ENCODE results near the gene UNC13A.
A peak's percentile ranks its signal among the peaks of the same experiment; 100 is the strongest.
"Not testable (repeated sequence)": the region's sequence is repeated elsewhere in the genome, so short reads cannot be mapped to it uniquely, and the experiment has no call there.

Gene UNC13A

DNA sequence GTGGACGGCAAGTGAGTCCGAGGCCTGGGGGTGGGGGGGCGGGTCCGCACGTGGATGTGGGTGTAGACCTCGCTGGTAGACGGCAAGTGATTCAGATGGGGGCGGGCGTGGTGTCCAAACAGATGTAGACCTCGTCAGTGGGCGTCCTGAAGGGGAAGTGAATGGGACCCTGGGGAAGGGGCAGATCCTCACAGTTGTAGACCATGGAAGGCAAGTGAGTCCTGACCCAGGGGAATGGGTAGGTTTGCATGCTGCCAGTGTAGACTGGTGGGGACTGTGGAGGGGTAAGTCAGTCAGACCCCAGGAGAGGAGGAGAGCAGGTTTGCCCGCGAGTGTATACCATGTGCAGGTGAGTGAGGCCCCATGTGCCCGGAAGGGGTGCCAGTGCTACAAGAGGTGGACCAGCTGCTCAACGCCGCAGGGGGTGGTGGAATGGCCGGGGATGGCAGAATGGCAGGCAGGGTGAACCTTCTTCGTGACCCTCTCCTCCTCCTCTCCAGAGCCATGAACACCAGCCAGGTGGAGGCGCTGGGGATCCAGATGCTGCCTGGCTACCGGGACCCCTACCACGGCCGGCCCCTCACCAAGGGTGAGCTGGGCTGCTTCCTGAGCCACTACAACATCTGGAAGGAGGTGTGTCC lies 110.6 kb downstream of the UNC13A start:
- no peak for DNase-seq (ENCODE audit: extremely low spot score, insufficient read length, low read depth)
- FAIRE-seq = no peak

DNA sequence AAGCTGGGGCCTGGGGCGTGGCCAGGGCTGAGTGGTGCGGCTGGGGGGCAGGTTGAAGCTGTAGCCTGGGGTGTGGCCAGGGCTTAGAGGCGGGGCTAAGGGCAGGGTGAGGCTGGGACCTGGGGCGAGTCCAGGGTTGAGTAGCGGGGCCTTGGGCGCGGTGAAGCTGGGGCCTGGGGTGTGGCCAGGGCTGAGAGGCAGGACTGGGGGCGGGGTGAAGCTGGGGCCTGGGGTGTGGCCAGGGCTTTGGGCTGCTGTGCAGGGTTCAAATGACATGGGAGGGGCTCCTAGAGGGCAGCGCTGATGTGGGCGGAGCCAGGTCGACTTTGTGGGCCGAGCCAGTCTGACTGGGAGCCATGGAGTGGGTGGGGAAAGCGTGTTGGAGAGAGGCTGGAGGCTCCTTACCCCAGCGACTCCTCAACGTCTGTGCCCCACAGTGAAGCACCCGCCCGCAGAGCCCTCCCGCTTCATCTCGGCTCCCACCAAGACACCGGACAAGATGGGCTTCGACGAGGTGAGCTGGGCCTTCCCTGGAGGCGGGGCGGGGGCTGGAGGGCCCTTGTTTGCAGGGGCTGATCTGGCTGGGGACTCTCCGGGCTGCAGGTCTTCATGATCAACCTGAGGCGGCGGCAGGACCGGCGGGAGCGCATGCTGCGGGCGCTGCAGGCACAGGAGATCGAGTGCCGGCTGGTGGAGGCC lies 111.2 kb downstream of the UNC13A start:
- no peak for FAIRE-seq
- DNase-seq (ENCODE audit: extremely low spot score, insufficient read length, low read depth) = no peak

DNA sequence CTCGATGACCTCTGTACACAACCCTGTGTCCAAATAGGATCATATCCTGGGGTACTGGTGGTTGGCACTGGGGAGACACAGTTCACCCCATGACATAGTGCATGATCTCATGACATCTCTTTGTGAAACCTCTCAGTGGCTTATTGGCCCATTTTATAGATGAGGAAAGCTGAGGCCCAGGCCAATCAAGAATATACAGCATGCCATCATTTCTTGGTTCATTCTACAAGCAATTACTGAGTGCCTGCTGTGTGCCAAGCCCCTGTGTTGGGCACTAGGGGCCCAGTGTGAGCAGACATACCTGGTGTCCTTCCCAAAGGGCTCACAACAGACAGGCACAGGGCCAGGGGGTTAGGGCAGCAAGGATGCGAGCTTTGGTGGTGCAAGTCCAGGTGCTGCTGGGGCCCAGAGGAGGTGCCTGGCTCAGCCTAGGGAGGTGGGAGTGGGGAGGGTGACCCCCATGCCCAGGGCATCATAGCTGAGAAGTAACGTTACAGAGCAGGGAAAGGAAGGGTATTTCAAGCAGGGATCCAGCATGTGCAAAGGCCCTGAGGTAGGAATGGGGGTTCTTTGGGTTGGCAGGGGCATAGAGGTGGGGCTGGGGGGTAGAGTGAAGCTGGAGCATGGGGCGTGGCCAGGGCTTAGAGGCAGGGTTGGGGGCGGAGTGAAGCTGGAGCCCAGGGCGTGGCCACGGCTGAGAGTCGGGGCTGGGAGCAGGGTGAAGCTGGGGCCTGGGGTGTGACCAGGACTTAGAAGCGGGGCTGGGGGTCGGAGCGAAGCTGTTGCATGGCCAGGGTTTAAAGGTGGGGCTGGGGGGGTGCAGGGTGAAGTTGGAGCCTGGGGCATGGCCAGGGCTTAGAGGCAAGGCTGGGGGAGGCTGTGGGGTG lies 112.0 kb downstream of the UNC13A start:
- no peak for FAIRE-seq

DNA sequence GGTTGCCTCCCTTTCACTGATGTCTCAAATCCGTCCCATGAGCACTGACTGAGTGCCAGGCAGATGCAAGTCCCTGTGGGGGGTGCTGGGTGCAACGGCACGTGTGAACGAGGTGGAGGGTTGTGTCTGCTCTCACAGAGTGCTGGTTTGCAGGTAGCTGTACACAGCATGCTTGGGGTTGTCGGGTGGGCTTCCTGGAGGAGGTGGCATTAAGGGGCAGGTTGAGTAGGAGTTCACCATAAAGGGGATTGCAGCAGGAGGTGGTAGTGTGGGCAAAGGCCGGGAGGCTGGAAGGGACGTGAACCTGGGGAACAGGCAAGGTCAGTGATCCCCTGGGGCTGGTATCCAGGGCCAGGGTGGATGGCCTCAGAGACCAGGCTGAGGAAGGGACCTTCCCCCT lies 115.5 kb downstream of the UNC13A start:
- DNase-seq (ENCODE audit: extremely low spot score, insufficient read length, low read depth) (no peak), FAIRE-seq (no peak)

More for the DNA sequence above, 112.0 kb downstream of the UNC13A start:
- DNase-seq (ENCODE audit: extremely low spot score, insufficient read length, low read depth) = no peak

DNA sequence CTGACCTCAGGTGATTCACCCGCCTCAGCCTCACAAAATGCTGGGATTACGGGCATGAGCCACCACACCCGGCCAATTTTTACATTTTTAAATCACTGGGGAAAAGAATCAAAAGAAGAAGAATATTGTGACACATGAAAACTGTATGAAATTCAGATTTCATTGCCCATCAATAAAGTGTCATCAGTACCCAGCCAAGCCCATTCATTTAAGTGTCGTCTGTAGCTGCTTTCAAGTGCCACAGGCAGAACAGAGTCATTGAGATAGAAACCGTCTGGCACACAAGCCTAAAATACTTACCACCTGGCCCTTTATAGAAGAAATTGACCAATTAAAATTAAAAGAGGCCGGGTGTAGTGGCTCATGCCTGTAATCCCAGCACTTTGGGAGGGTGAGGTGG lies 117.4 kb downstream of the UNC13A start:
- FAIRE-seq (no peak), DNase-seq (ENCODE audit: extremely low spot score, insufficient read length, low read depth) (no peak)

DNA sequence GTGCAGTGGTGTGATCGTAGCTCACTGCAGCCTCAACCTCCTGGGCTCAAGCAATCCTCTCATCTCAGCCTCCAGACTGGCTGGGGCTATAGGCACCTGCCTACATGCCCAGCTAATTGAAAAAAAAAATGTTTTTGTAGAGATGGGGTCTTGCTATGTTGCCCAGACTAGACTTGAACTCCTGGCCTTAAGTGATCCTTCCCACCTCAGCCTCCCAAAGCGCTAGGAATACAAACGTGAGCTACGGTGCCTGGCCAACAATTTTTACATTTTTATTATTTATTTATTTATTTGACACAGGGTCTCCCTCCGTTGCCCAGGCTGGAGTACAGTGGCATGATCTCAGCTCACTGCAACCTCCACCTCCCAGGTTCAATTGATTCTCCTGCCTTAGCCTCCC lies 117.9 kb downstream of the UNC13A start:
- FAIRE-seq; DNase-seq (ENCODE audit: extremely low spot score, insufficient read length, low read depth): not testable (repeated sequence)

DNA sequence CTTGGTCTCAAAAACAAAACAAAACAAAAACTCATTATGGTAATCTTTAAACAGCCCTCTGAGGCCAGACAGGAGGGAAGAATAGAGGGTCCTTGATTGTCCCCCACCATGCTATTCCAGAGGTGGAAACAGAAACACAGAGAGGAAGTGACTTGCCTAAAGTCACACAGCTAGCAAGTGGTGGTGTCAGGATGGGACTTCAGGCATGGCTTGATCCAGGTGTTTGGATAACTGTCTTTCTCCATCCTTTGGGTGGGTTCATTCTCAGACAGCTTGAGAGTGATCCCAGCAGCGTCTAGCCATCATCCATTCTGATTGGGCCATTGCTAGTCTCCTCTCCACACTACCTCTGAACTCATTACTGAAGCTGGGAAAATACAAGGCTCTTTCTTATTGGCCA lies 120.2 kb downstream of the UNC13A start:
- DNase-seq (ENCODE audit: extremely low spot score, insufficient read length, low read depth) = no peak
- FAIRE-seq = no peak

DNA sequence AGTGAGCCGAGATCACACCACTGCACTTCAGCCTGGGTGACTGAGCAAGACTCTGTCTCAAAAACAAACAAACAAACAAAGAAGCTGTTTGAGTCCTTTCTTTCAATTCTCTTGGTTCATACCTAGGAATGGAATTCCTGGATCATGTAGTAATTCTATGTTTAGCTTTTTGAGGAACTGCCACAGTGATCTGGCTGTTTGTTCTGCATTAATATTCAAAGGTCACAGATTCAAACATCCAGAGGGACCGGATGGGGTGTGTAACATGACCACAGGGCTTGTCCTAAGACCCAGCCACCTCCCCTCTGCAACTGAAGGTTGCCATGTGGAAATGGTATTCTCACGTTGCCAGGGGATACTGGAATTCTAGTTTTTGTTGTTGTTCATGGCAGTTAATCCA lies 122.5 kb downstream of the UNC13A start:
- no peak for FAIRE-seq
- DNase-seq (ENCODE audit: extremely low spot score, insufficient read length, low read depth) = no peak

DNA sequence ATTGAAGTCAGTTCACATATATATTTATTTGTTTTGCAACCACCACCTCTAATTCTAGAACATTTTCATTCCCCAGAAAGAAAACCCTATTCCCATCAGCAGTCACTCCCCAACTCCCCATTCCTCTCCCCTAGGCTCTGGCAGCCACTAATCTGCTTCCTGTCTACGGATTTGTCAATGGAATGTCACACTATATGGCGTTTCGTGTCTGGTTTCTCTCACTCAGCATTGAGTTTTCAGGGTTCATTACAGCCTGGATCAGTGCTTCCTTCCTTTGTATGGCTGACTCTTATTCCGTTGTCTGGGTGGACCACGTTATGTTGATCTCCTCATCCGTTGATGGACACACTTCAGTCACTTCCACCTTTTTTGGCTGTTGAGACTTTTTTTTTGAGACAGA lies 123.4 kb downstream of the UNC13A start:
- no peak for FAIRE-seq

DNA sequence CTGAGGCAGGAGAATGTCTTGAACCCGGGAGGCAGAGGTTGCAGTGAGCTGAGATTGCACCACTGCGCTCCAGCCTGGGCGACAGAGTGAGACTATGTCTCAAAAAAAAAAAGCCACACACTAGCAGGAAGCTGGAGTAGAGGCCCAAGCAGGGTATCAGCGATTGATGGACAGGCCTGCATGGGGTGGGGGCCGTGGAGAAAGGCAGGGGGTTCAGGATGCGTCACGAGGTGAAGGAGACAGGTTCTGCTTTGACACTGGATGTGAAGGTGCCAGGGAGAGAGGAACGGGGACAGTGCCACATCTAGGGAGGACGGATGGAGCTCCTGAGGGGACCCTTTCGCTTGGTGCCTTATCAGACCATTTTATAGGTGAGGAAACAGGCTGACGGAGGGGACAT lies 125.6 kb downstream of the UNC13A start:
- DNase-seq (ENCODE audit: extremely low spot score, insufficient read length, low read depth) (no peak), FAIRE-seq (no peak)

More for the DNA sequence above, 123.4 kb downstream of the UNC13A start:
- DNase-seq (ENCODE audit: extremely low spot score, insufficient read length, low read depth) = no peak

DNA sequence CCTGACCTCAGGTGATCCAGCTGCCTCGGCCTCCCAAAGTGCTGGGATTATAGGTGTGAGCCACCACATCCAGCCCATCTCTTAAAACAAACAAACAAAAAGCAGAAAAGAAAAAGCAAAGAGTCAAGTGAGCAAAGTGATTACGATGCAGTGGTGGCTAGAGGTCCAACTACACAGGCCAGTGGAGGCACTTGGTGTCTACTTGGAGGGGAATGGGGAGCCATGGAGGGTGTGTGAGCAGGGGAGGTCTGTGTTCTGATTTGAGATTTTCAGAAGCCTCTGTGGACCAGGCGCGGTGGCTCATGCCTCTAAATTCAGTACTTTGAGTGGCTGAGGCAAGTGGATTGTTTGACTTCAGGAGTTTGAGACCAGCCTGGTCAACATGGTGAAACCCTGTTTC lies 126.1 kb downstream of the UNC13A start:
- DNase-seq (ENCODE audit: extremely low spot score, insufficient read length, low read depth) (no peak), FAIRE-seq (no peak)

DNA sequence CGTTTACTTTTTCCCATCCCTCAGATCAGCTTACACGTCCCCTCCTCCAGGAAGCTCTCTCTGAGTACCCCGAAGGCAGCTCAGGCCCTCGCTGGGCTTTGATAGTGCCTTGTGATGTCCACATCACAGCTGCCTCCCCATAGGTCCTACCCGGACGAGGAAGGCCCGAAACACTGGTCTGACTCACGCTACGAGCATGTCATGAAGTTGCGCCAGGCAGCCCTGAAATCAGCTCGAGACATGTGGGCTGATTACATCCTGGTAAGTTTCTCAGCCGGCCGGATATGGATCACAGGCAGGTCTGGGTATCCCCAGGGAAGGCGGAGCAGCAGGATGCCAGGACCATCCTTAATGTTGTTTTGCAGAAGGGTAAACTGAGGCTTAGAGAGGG lies 128.0 kb downstream of the UNC13A start:
- DNase-seq (ENCODE audit: extremely low spot score, insufficient read length, low read depth) = no peak
- FAIRE-seq = no peak

DNA sequence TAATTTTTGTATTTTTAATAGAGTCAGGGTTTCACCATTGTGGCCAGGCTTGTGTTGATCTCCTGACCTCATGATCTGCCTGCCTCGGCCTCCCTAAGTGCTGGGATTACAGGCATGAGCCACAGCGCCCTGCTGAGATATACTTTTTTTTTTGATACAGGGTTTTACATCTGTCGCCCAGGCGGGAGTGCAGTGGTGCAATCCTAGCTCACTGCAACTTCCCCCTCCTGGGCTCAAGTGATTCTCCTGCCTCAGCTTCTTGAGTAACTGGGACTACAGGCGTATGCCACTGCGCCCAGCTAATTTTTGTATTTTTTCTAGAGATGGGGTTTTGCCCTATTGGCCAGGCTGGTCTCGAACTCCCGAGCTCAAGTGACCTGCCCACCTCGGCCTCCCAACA lies 130.7 kb downstream of the UNC13A start:
- no peak for FAIRE-seq
- no peak for DNase-seq (ENCODE audit: extremely low spot score, insufficient read length, low read depth)

DNA sequence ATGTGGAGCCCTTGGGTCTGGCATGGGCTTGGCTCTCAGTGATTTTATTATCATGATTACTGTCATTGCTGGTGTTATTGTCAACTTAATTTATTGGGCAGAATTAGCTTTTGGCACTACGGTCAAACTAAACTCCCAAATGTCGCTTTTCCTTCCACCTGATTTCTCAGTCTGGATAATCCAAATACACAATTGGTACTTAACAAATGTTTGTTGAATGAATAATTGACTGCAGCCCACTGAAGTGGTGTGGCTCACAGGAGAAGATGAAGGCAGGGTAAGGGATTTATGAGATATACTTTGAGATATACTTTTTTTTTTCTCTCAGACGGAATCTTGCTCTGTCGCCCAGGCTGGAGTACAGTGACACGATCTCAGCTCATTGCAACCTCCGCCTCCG lies 131.2 kb downstream of the UNC13A start:
- DNase-seq (ENCODE audit: extremely low spot score, insufficient read length, low read depth) = no peak

DNA sequence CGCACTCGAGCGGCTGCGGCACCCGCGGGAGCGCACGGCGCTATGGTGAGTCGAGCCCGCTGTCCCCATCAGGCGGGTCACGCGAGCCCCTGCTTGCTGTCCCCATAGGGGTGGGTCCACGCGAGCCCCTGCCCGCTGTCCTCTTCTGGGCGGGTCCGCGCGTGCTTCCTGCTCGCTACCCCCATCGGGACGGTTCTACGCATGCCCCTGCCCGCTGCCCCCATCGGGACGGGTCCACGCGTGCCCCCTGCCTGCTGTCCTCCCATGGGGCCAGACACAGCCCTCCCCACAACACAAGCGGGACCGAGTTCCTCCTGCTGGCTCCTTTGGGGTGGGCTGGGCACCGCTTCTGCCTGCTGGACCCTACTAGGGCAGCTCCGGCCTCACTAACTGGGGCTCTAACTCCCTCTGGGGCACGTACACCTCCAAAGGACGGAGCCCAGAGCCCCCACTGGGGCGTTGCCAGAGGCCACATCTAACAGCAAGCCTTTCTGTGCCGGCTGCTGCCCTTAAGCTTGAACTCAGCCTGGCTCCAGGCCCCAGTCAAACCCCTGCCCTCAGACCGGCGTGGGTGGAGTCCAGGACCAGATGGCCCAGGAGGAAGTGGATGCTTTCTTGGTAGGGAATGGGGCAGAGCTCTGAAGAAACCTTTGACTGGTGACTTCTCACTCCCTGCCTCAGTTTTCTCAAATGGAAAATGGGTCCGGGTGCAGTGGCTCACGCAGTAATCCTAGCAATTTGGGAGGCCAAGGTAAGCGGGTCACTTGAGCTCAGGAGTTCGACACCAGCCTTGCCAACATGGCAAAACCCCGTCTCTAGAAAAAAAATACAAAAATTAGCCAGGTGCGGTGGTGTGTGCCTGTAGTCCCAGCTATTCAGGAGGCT lies 132.0 kb downstream of the UNC13A start:
- no peak for FAIRE-seq
- DNase-seq (ENCODE audit: extremely low spot score, insufficient read length, low read depth) = no peak

More for the DNA sequence above, 131.2 kb downstream of the UNC13A start:
- no peak for FAIRE-seq

DNA sequence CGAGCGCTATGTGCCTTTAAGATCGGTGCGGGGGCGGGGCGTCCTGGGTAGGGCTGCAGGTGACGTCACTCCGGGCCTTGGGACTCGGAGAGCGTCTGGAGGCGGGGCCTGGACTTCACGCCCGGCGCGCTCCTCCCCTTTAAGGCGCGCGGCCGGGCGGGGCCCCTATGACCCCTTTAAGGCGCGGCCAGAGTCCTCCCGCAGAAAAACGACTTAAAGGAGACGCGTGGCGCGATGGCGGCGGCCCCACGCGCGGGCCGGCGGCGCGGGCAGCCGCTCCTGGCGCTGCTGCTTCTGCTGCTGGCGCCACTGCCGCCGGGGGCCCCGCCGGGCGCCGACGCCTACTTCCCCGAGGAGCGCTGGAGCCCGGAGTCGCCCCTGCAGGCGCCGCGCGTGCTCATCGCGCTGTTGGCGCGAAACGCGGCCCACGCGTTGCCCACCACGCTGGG lies 132.7 kb downstream of the UNC13A start, which contains the start of gene COLGALT1:
COLGALT1 (plus strand) TSS at position 170 of the 449 bp plus-strand sequence; CDS start at position 235, 65 bp downstream.
- FAIRE-seq = peak; percentile 91

DNA sequence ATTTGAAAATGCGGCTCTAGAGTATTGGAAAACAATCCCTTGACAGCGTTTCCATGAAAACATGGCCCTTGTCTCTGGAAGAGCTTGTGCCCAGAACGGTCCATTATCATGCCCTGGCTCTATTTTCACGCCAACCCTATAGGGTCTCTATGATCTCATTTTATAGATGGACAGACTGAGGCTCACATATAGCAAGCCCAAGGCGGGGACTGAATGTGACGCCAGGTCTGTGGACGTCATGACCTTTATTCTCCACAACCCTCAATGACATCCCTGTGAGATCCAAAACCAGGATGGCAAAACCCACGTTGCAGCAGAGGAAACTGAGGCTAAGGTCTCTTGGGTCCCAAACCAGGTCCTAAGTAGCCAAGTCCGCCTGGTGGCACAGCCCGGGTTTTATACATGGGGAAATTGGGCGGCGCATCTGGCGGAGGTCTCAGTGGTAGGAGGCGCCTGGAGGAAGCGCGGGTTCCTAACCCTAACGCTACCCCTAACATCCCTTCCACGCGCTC lies 133.1 kb downstream of the UNC13A start:
- DNase-seq (ENCODE audit: extremely low spot score, insufficient read length, low read depth) (no peak), FAIRE-seq (no peak)

More for the DNA sequence above, 132.7 kb downstream of the UNC13A start, which contains the start of gene COLGALT1:
- DNase-seq (ENCODE audit: extremely low spot score, insufficient read length, low read depth) = peak; percentile 97

DNA sequence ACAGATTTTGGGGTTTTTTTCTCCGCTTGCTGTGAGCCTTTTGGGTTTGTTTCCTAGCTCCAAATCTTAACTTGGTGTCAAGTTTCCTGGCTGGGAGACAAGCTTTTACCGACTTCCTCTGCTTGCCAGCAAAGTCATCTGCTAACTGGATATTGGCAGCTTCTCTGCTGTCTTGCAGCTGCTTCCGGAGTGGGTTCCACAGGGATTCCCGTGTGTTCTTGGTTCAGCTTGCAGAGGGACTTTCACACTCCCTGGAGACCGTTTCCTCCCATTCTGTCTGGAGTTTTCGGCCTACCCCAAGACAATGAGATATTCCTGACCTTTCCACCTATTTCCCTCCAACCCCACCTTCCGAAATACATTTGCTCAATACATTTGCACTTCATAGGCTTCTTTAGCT lies 134.9 kb downstream of the UNC13A start:
- FAIRE-seq (no peak), DNase-seq (ENCODE audit: extremely low spot score, insufficient read length, low read depth) (no peak)

DNA sequence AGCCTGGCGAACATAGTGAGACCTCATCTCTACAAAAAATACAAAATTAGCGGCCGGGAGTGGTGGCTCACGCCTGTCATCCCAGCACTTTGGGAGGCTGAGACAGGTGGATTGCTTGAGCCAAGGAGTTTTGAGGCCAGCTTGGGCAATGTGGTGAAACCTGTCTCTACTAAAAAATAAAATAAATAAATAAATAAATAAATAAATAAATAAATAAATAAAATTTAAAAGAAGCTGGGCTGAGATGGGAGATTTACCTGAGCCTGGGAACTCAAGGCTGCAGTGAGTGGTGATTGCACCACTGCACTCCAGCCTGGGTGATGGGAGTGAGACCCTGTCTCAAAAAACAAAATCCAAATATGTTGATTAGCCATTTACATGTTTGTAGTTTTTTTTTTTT lies 135.4 kb downstream of the UNC13A start:
- not testable (repeated sequence) for FAIRE-seq

More for the DNA sequence above, 135.4 kb downstream of the UNC13A start:
- not testable (repeated sequence) for DNase-seq (ENCODE audit: extremely low spot score, insufficient read length, low read depth)

Data from GM18507 (cell line).